HCT116 (cell line): ENCODE measurements around the gene CDH13. TPM values are rescaled to one million over a fixed set of nuclear protein-coding genes. Genes with fewer than 3 reads are reported as not detected.

Experiments
- ATAC-seq: fragments of 200-7000 bp; cut with Tn5 transposase; 2 replicates; pipeline ENCODE4 v1.9.1; 2020; ENCODE audit warnings: mild to moderate bottlenecking, moderate library complexity
- BruUV-seq: library from RNA; stranded (reverse); fragments of 400-500 nt; replicated peaks from 2 replicates; lab custom pipeline; 2021; lab: Mats Ljungman, UMichigan
- CTCF ChIA-PET: fragments of 300-600 bp; sonication (Branson Sonifier 250); formaldehyde crosslinking; loops from one replicate; lab custom pipeline; 2021; ENCODE audit warnings: antibody characterized with exemption; lab: Charles Lee
- POLR2A ChIA-PET: fragments of 300-600, 350-600 bp; sonication (Branson Sonifier 250); formaldehyde crosslinking; loops from one replicate; lab custom pipeline; 2021; ENCODE audit warnings: antibody characterized with exemption; lab: Charles Lee
- RAD21 ChIA-PET, 2 experiments: fragments of 300-600 bp; sonication (Branson Sonifier 250); formaldehyde crosslinking; loops; one replicate each; lab custom pipeline; 2023; ENCODE audit warnings: low total read pairs in 2 of 2; ENCODE audit not compliant: uncharacterized antibody in 2 of 2, unreplicated experiment in 2 of 2, low non-redundant PET in 1 of 2; lab: Charles Lee
- DNase-seq: peaks from one replicate; pipeline ENCODE4 v3.0.0-alpha.2; 2010; ENCODE audit warnings: low read depth, low spot score
- H2AFZ ChIP-seq: fragments of 200-600 bp; shearing (Covaris generic), sonication (generic); 2 replicates; pipeline ENCODE4 v1.6.1; 2017; ENCODE audit warnings: low read depth, mixed run types, mixed read lengths, antibody characterized with exemption, low read length; ENCODE audit not compliant: poor library complexity, severe bottlenecking
- H3K27ac ChIP-seq: 2 replicates; pipeline ENCODE4 v1.5.1; 2012; ENCODE audit warnings: low read depth, low read length
- H3K27me3 ChIP-seq: fragments of 200-600 bp; sonication (generic); 2 replicates; pipeline ENCODE4 v1.6.1; 2016; ENCODE audit warnings: mixed run types, low read length, mixed read lengths; ENCODE audit not compliant: insufficient read depth
- H3K36me3 ChIP-seq, 2 experiments: fragments of 200-500 bp in 1 of 2; fragments of 200-600 bp in 1 of 2; sonication (Bioruptor generic) in 1 of 2; sonication (generic) in 1 of 2; 2 replicates each; pipeline versions ENCODE4 v1.5.1 to v1.6.1; 2014 to 2016; ENCODE audit warnings: low read length in 2 of 2, inconsistent platforms in 1 of 2, mixed read lengths in 1 of 2, mixed run types in 1 of 2; ENCODE audit not compliant: insufficient read depth in 2 of 2, control insufficient read depth in 1 of 2
- H3K4me1 ChIP-seq, 2 experiments: fragments of 200-600 bp in 1 of 2; sonication (generic) in 1 of 2; 2 replicates each; pipeline versions ENCODE4 v1.5.1 to v1.6.1; 2012 to 2017; ENCODE audit warnings: low read length in 2 of 2, inconsistent platforms in 1 of 2, mild to moderate bottlenecking in 1 of 2, mixed read lengths in 1 of 2, mixed run types in 1 of 2, moderate library complexity in 1 of 2; ENCODE audit not compliant: insufficient read depth in 2 of 2, control insufficient read depth in 1 of 2
- H3K4me2 ChIP-seq: fragments of 200-600 bp; sonication (generic); 2 replicates; pipeline ENCODE4 v1.6.1; 2017; ENCODE audit warnings: mixed run types, low read length, mixed read lengths
- H3K4me3 ChIP-seq, 2 experiments: fragments of 200-600 bp in 1 of 2; sonication (generic) in 1 of 2; replicated peaks in 1 of 2; 2 replicates each; pipeline ENCODE4 v1.5.1; 2011 to 2016; ENCODE audit warnings: low read length in 2 of 2, control low read depth in 1 of 2, low read depth in 1 of 2, mild to moderate bottlenecking in 1 of 2, mixed read lengths in 1 of 2, mixed run types in 1 of 2
- H3K79me2 ChIP-seq: fragments of 200-600 bp; sonication (generic); 2 replicates; pipeline ENCODE4 v1.6.1; 2017; ENCODE audit warnings: mild to moderate bottlenecking, mixed run types, low read length, moderate library complexity, mixed read lengths; ENCODE audit not compliant: insufficient read depth
- H3K9ac ChIP-seq: fragments of 200-600 bp; sonication (generic); 2 replicates; pipeline ENCODE4 v1.6.1; 2016; ENCODE audit warnings: low read length, mixed read lengths
- H3K9me2 ChIP-seq: fragments of 200-600 bp; sonication (generic), shearing (Covaris generic); 2 replicates; pipeline ENCODE4 v1.6.1; 2017; ENCODE audit warnings: mixed run types, mild to moderate bottlenecking, moderate library complexity; ENCODE audit not compliant: insufficient read depth
- H3K9me3 ChIP-seq, 2 experiments: fragments of 200-500 bp in 1 of 2; fragments of 200-600 bp in 1 of 2; sonication (Bioruptor generic) in 1 of 2; sonication (generic) in 1 of 2; 2 replicates each; pipeline ENCODE4 v1.6.1; 2014 to 2017; ENCODE audit warnings: low read length in 2 of 2, mixed read lengths in 2 of 2, inconsistent platforms in 1 of 2, low read depth in 1 of 2, mild to moderate bottlenecking in 1 of 2, mixed run types in 1 of 2, moderate library complexity in 1 of 2; ENCODE audit not compliant: control insufficient read depth in 1 of 2, insufficient read depth in 1 of 2
- H4K20me1 ChIP-seq: fragments of 200-600 bp; sonication (generic), shearing (Covaris generic); 2 replicates; pipeline ENCODE4 v1.6.1; 2017; ENCODE audit warnings: mixed run types, mild to moderate bottlenecking, moderate library complexity; ENCODE audit not compliant: insufficient read depth
- CTCF ChIP-seq, 3 experiments: fragments of 200-600 bp in 1 of 3; sonication (generic) in 1 of 3; IDR thresholded peaks in 2 of 3; conservative IDR thresholded peaks in 1 of 3; 2 replicates each; pipeline ENCODE4 v1.5.1; 2012 to 2017; ENCODE audit warnings: low read depth in 2 of 3, low read length in 2 of 3, antibody characterized with exemption in 1 of 3, borderline replicate concordance in 1 of 3, control low read depth in 1 of 3, mild to moderate bottlenecking in 1 of 3, mixed read lengths in 1 of 3, mixed run types in 1 of 3, moderate library complexity in 1 of 3; ENCODE audit not compliant: insufficient read depth in 1 of 3
- POLR2A ChIP-seq: IDR thresholded peaks from 2 replicates; pipeline ENCODE4 v1.7.0; 2011; ENCODE audit warnings: borderline replicate concordance; ENCODE audit not compliant: insufficient read depth, insufficient read length; ENCODE audit errors: extremely low read depth
- RAD21 ChIP-seq: IDR thresholded peaks from 2 replicates; pipeline ENCODE4 v1.6.1; 2012; ENCODE audit warnings: low read depth, mild to moderate bottlenecking
- ZNF274 ChIP-seq: fragments of 200-500 bp; sonication (Bioruptor generic); IDR thresholded peaks from 2 replicates; pipeline ENCODE4 v1.6.1; 2014; ENCODE audit warnings: mild to moderate bottlenecking, low read depth, low read length, inconsistent platforms
- intact Hi-C: fragments of 100-400 bp; cut with micrococcal nuclease; formaldehyde crosslinking; loops from 2 replicates; pipeline ENCODE4 v1.10.0; 2022
- total RNA-seq: library from RNA; stranded (reverse); gene quantifications from one replicate; pipeline ENCODE4 v1.2.1, GENCODE V29; 2021; ENCODE audit not compliant: unreplicated experiment
- TF ChIP-seq, protein P1 (sequence below): IDR thresholded peaks from 2 replicates; pipeline ENCODE4 v1.6.1; 2012

Gene CDH13
- total RNA-seq, 1 experiment from 2014 or later = not detected

- Histone ChIP-seq H4K20me1 (no peaks in the 10 kb centered on the region), H2AFZ (no peak overlapping the region), H3K27ac (no peak overlapping the region), H3K9me2 (no peaks in the 10 kb centered on the region), H3K4me2 (no peak overlapping the region), H3K4me1 (no peaks in the 10 kb centered on the region), H3K9ac (no peak overlapping the region), H3K9me3 (no peaks in the 10 kb centered on the region), H3K4me3 (no peak overlapping the region), H3K36me3 (no peaks in the 10 kb centered on the region), H3K27me3 (peaks cover 62% of the 10 kb centered on the region), H3K79me2 (no peaks in the 10 kb centered on the region)
- intact Hi-C loops = no loop called here
- ChIA-PET RAD21 (no interaction called here), POLR2A (no interaction called here), CTCF (interaction anchor here (1.8 kb wide), 1 partner anchor 358 kb away, joined by 3 read pairs; no protein-coding TSS in a partner anchor)
- peak in 2 of 3 experiments; percentile 18 to 27; a peak in 4 of 6 replicates for TF ChIP-seq CTCF (IDR thresholded peaks at IDR 0.05 in 2 of 3, conservative IDR thresholded peaks at IDR 0.05 in 1 of 3; ENCODE audit: borderline replicate concordance in 1 of 3, insufficient read depth in 1 of 3, low read depth in 2 of 3, low read length in 2 of 3)
- TF ChIP-seq ZNF274 = no peak
- peak; percentile 29; the same call in 1 of the 2 replicates for TF ChIP-seq RAD21
- ATAC-seq (no peak), DNase-seq (no peak)
- no TSS peak for BruUV-seq
These were observed 5.0 kb upstream of the CDH13 start for GRCh38 chr16:82621781-82622180.

GRCh38 chr16:82623241-82623640 lies 3.5 kb upstream of the CDH13 start:
- H3K9me3 ChIP-seq = no peaks in the 10 kb centered on the region
- RAD21 ChIA-PET = no interaction called here
- H3K79me2 ChIP-seq = no peaks in the 10 kb centered on the region
- intact Hi-C loops = no loop called here
- no TSS peak for BruUV-seq
- no peak overlapping the region for H2AFZ ChIP-seq
- H3K4me3 ChIP-seq = no peak overlapping the region
- no peak overlapping the region for H3K9ac ChIP-seq
- ATAC-seq (no peak), DNase-seq (no peak)
- H3K27me3 ChIP-seq = peaks cover 53% of the 10 kb centered on the region
- H4K20me1 ChIP-seq = no peaks in the 10 kb centered on the region
- H3K27ac ChIP-seq = no peak overlapping the region
- POLR2A ChIA-PET = no interaction called here
- TF ChIP-seq POLR2A = no peak
- TF ChIP-seq, protein P1, sequence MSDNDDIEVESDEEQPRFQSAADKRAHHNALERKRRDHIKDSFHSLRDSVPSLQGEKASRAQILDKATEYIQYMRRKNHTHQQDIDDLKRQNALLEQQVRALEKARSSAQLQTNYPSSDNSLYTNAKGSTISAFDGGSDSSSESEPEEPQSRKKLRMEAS = no peak
- H3K9me2 ChIP-seq = no peaks in the 10 kb centered on the region
- CTCF ChIA-PET = interaction anchor here (0.9 to 1.1 kb wide), 2 partner anchors 8 to 360 kb away, joined by 3 read pairs; no protein-coding TSS in a partner anchor
- no peak overlapping the region for H3K4me2 ChIP-seq
- H3K36me3 ChIP-seq = no peaks in the 10 kb centered on the region
- no peaks in the 10 kb centered on the region for H3K4me1 ChIP-seq
